NT2/D1 (cell line): ENCODE results near the gene MYCBPAP.
A peak's percentile ranks its signal among the peaks of the same experiment; 100 is the strongest.

Source experiments
- DNase-seq: peaks from one replicate; pipeline ENCODE4 v3.0.0-alpha.2; 2011; ENCODE audit warnings: low read depth, low spot score
- H3K27me3 ChIP-seq: 2 replicates; pipeline ENCODE4 v1.6.0; 2011; ENCODE audit warnings: mild to moderate bottlenecking; ENCODE audit not compliant: insufficient read length, insufficient read depth
- H3K36me3 ChIP-seq: 2 replicates; pipeline ENCODE4 v1.6.1; 2011; ENCODE audit warnings: mild to moderate bottlenecking, low read length, mixed read lengths; ENCODE audit not compliant: insufficient read depth, insufficient read length
- H3K4me1 ChIP-seq: 2 replicates; pipeline ENCODE4 v1.5.1; 2011; ENCODE audit not compliant: insufficient read depth, insufficient read length
- H3K4me3 ChIP-seq: 2 replicates; pipeline ENCODE4 v1.5.1; 2011; ENCODE audit warnings: low read depth; ENCODE audit not compliant: insufficient read length
- H3K9ac ChIP-seq: 2 replicates; pipeline ENCODE4 v1.6.0; 2011; ENCODE audit warnings: low read depth; ENCODE audit not compliant: insufficient read length
- H3K9me3 ChIP-seq: 2 replicates; pipeline ENCODE4 v1.5.1; 2011; ENCODE audit warnings: mild to moderate bottlenecking, low read length; ENCODE audit not compliant: insufficient read depth
- SUZ12 ChIP-seq: IDR thresholded peaks from 2 replicates; pipeline ENCODE4 v1.6.1; 2011; ENCODE audit not compliant: insufficient read length, insufficient read depth; ENCODE audit errors: extremely low read depth
- YY1 ChIP-seq: IDR thresholded peaks from 2 replicates; pipeline ENCODE4 v1.6.1; 2011; ENCODE audit not compliant: insufficient read length, insufficient read depth
- ZNF274 ChIP-seq: IDR thresholded peaks from 2 replicates; pipeline ENCODE4 v1.6.1; 2011; ENCODE audit warnings: mild to moderate bottlenecking, low read depth, low read length

MYCBPAP gene

GRCh38 chr17:50507871-50508572 lies at the start of gene MYCBPAP:
MYCBPAP (plus strand) TSS chr17:50508439; CDS start chr17:50508675, 236 bp downstream.
- peak within 1 kb of the TSS; percentile 53 for H3K4me3 ChIP-seq
- H3K4me1 ChIP-seq: peaks cover 10% of the 10 kb centered on the region
- no peaks in the 10 kb centered on the region for H3K36me3 ChIP-seq
- DNase-seq: no peak
- H3K9me3 ChIP-seq: no peaks in the 10 kb centered on the region
- TF ChIP-seq SUZ12 (no peak), ZNF274 (no peak), YY1 (no peak)
- peaks cover 5% of the 10 kb centered on the region for H3K27me3 ChIP-seq
- peak within 1 kb of the TSS; percentile 79 for H3K9ac ChIP-seq

GRCh38 chr17:50458701-50459676 lies 49.2 kb upstream of the MYCBPAP start:
- Histone ChIP-seq H3K4me1 (no peaks in the 10 kb centered on the region), H3K9ac (no peak overlapping the region), H3K9me3 (no peaks in the 10 kb centered on the region), H3K4me3 (no peak overlapping the region), H3K27me3 (no peaks in the 10 kb centered on the region), H3K36me3 (no peaks in the 10 kb centered on the region)
- DNase-seq: no peak
- no peak for TF ChIP-seq YY1
- TF ChIP-seq ZNF274: no peak
- no peak for TF ChIP-seq SUZ12

- no peak overlapping the region for H3K9ac ChIP-seq
- no peak for DNase-seq
- H3K36me3 ChIP-seq: no peaks in the 10 kb centered on the region
- TF ChIP-seq SUZ12: no peak
- H3K4me3 ChIP-seq: no peak overlapping the region
- no peaks in the 10 kb centered on the region for H3K9me3 ChIP-seq
- H3K27me3 ChIP-seq: no peaks in the 10 kb centered on the region
- H3K4me1 ChIP-seq: no peaks in the 10 kb centered on the region
Measured at GRCh38 chr17:50459756-50460155, 48.5 kb upstream of the MYCBPAP start.

GRCh38 chr17:50460831-50461526 lies 47.3 kb upstream of the MYCBPAP start:
- no peak for TF ChIP-seq YY1
- no peak for TF ChIP-seq SUZ12
- TF ChIP-seq ZNF274: no peak

GRCh38 chr17:50461550-50462132 lies 46.6 kb upstream of the MYCBPAP start:
- no peak for TF ChIP-seq SUZ12
- TF ChIP-seq ZNF274: no peak
- TF ChIP-seq YY1: no peak
- no peaks in the 10 kb centered on the region for H3K9me3 ChIP-seq
- no peaks in the 10 kb centered on the region for H3K36me3 ChIP-seq
- H3K9ac ChIP-seq: no peak overlapping the region
- DNase-seq: no peak
- H3K27me3 ChIP-seq: no peaks in the 10 kb centered on the region
- H3K4me3 ChIP-seq: no peak overlapping the region
- peaks cover 4% of the 10 kb centered on the region for H3K4me1 ChIP-seq

More at GRCh38 chr17:50460831-50461526, 47.3 kb upstream of the MYCBPAP start:
- Histone ChIP-seq H3K9me3 (no peaks in the 10 kb centered on the region), H3K27me3 (no peaks in the 10 kb centered on the region), H3K36me3 (no peaks in the 10 kb centered on the region), H3K4me3 (no peak overlapping the region), H3K9ac (no peak overlapping the region), H3K4me1 (no peaks in the 10 kb centered on the region)
- no peak for DNase-seq

GRCh38 chr17:50462446-50462845 lies 45.8 kb upstream of the MYCBPAP start:
- H3K4me3 ChIP-seq: no peak overlapping the region
- no peak for DNase-seq
- no peak overlapping the region for H3K9ac ChIP-seq
- H3K9me3 ChIP-seq: no peaks in the 10 kb centered on the region
- peaks cover 9% of the 10 kb centered on the region for H3K4me1 ChIP-seq
- no peaks in the 10 kb centered on the region for H3K36me3 ChIP-seq
- no peaks in the 10 kb centered on the region for H3K27me3 ChIP-seq
- TF ChIP-seq SUZ12 (no peak), ZNF274 (no peak), YY1 (no peak)
